ENCODE measurements around the gene KISS1R.

DNA sequence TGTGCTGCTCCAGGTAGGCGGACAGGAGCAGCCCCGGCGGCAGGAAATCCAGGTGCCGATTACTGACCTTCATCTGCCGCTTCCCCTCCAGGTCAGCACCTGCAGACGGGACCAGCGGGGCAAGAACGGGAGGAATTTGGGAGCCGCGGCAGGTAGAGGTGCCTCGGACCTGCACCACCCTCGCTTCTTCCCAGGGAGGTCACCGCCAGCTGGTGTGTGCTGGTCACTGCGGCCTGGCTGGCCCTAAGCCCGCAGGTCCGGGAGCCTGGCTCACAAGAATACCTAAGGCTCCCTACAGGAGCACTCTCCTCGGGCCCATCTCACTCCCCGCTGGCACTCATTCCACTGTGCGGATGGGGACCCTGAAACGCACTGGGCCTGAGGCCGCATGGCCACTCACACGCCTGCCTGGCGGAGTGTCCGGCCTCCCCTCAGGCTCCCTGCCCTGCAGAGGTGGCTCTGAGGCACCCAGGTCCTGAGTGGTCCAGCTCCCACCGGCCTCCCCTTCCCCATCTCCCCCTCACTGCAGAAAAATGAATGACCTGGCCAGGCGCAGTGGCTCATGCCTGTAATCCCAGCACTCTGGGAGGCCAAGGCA lies 19.6 kb upstream of the KISS1R start:
- TF ChIP-seq, protein P1, sequence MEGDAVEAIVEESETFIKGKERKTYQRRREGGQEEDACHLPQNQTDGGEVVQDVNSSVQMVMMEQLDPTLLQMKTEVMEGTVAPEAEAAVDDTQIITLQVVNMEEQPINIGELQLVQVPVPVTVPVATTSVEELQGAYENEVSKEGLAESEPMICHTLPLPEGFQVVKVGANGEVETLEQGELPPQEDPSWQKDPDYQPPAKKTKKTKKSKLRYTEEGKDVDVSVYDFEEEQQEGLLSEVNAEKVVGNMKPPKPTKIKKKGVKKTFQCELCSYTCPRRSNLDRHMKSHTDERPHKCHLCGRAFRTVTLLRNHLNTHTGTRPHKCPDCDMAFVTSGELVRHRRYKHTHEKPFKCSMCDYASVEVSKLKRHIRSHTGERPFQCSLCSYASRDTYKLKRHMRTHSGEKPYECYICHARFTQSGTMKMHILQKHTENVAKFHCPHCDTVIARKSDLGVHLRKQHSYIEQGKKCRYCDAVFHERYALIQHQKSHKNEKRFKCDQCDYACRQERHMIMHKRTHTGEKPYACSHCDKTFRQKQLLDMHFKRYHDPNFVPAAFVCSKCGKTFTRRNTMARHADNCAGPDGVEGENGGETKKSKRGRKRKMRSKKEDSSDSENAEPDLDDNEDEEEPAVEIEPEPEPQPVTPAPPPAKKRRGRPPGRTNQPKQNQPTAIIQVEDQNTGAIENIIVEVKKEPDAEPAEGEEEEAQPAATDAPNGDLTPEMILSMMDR (IDR thresholded peaks at IDR 0.05; ENCODE audit: low read depth, low read length) = no peak
- TF ChIP-seq EZH2phosphoT487 (IDR thresholded peaks at IDR 0.05; ENCODE audit: low read depth) = no peak
